ENCODE data around the gene ITPRID1. TPM values are rescaled to one million over a fixed set of nuclear protein-coding genes. Genes with fewer than 3 reads are reported as not detected.

ITPRID1 gene
- total and polyA plus RNA-seq, 7 donors: 0.60 to 0.71 TPM; not detected in 5

GRCh38 chr7:31699050-31699449 is 185.2 kb downstream of the ITPRID1 start:
- H3K27ac ChIP-seq: no peak overlapping the region
- H3K27me3 ChIP-seq: no peaks in the 10 kb centered on the region
- TF ChIP-seq POLR2AphosphoS5 (IDR thresholded peaks at IDR 0.05) (no peak), POLR2A (IDR thresholded peaks at IDR 0.05) (no peak), CTCF (IDR thresholded peaks at IDR 0.05) (no peak), EP300 (IDR thresholded peaks at IDR 0.05) (no peak)
- H3K4me1 ChIP-seq: no peaks in the 10 kb centered on the region
- H3K9me3 ChIP-seq: no peaks in the 10 kb centered on the region
- intact Hi-C loops (cut with DNase I): no loop called here
- no peak overlapping the region for H3K4me3 ChIP-seq
- H3K36me3 ChIP-seq: no peaks in the 10 kb centered on the region
- DNase-seq: no peak
- 53 to 62% methylated on average over 2 of the region's 2 CpGs for WGBS, 2 donors

- H3K27me3 ChIP-seq: no peaks in the 10 kb centered on the region
- H3K27ac ChIP-seq: no peak overlapping the region
- no peaks in the 10 kb centered on the region for H3K9me3 ChIP-seq
- TF ChIP-seq POLR2A (IDR thresholded peaks at IDR 0.05) (no peak), CTCF (IDR thresholded peaks at IDR 0.05) (no peak), EP300 (IDR thresholded peaks at IDR 0.05) (no peak)
- 86% methylated on average over 3 of the region's 3 CpGs for WGBS, 2 donors
- DNase-seq: no peak
- no peaks in the 10 kb centered on the region for H3K4me1 ChIP-seq
- intact Hi-C loops (cut with DNase I): no loop called here
- no peak overlapping the region for H3K4me3 ChIP-seq
- H3K36me3 ChIP-seq: no peaks in the 10 kb centered on the region
Observed at GRCh38 chr7:31702354-31702753, 188.5 kb downstream of the ITPRID1 start.

GRCh38 chr7:31705377-31705776 is 191.5 kb downstream of the ITPRID1 start:
- 77 to 78% methylated on average over 3 of the region's 3 CpGs for WGBS, 2 donors
- no peaks in the 10 kb centered on the region for H3K27me3 ChIP-seq
- intact Hi-C loops (cut with DNase I): no loop called here

GRCh38 chr7:31707089-31707488 is 193.2 kb downstream of the ITPRID1 start:
- no peak for DNase-seq
- Histone ChIP-seq H3K9me3 (no peaks in the 10 kb centered on the region), H3K4me3 (no peak overlapping the region), H3K27ac (no peak overlapping the region), H3K4me1 (no peaks in the 10 kb centered on the region), H3K27me3 (no peaks in the 10 kb centered on the region), H3K36me3 (no peaks in the 10 kb centered on the region)
- TF ChIP-seq POLR2AphosphoS5 (IDR thresholded peaks at IDR 0.05) (no peak), CTCF (IDR thresholded peaks at IDR 0.05) (no peak), POLR2A (IDR thresholded peaks at IDR 0.05) (no peak), EP300 (IDR thresholded peaks at IDR 0.05) (no peak)
- 48 to 49% methylated on average over 5 of the region's 5 CpGs for WGBS, 2 donors
- intact Hi-C loops (cut with DNase I): no loop called here

More at GRCh38 chr7:31705377-31705776, 191.5 kb downstream of the ITPRID1 start:
- no peak for DNase-seq
- Histone ChIP-seq H3K36me3 (no peaks in the 10 kb centered on the region), H3K9me3 (no peaks in the 10 kb centered on the region), H3K27ac (no peak overlapping the region), H3K4me3 (no peak overlapping the region), H3K4me1 (no peaks in the 10 kb centered on the region)
- TF ChIP-seq POLR2AphosphoS5 (IDR thresholded peaks at IDR 0.05) (no peak), POLR2A (IDR thresholded peaks at IDR 0.05) (no peak), CTCF (IDR thresholded peaks at IDR 0.05) (no peak), EP300 (IDR thresholded peaks at IDR 0.05) (no peak)

Other genes starting within 250 kb of the ITPRID1 start
- gene NEUROD6, start 173.4 kb upstream of the ITPRID1 start, total RNA-seq: not detected
- gene NEUROD6, start 173.4 kb upstream of the ITPRID1 start, polyA plus RNA-seq: not detected
- gene PPP1R17, start 173.1 kb downstream of the ITPRID1 start, total RNA-seq: not detected
- gene PPP1R17, start 173.1 kb downstream of the ITPRID1 start, polyA plus RNA-seq: not detected